Ishikawa (cell line): ENCODE results near the gene MUC2.

Source experiments
- EP300 ChIP-seq: IDR thresholded peaks from 2 replicates; pipeline ENCODE4 v1.6.1; 2012; ENCODE audit warnings: borderline replicate concordance
- FOXM1 ChIP-seq: IDR thresholded peaks from 2 replicates; pipeline ENCODE4 v1.6.1; 2012; ENCODE audit warnings: low read depth, borderline replicate concordance
- NFIC ChIP-seq: IDR thresholded peaks from 2 replicates; pipeline ENCODE4 v1.6.1; 2012
- RAD21 ChIP-seq: IDR thresholded peaks from 2 replicates; pipeline ENCODE4 v1.6.1; 2012; ENCODE audit warnings: low read depth
- TAF1 ChIP-seq: IDR thresholded peaks from 2 replicates; pipeline ENCODE4 v1.6.1; 2012; ENCODE audit warnings: low read depth, mild to moderate bottlenecking
- TCF12 ChIP-seq: IDR thresholded peaks from 2 replicates; pipeline ENCODE4 v1.6.1; 2012; ENCODE audit warnings: low read depth
- YY1 ChIP-seq: IDR thresholded peaks from 2 replicates; pipeline ENCODE4 v1.6.1; 2012; ENCODE audit warnings: low read depth
- ZBTB7A ChIP-seq: IDR thresholded peaks from 2 replicates; pipeline ENCODE4 v1.6.1; 2012; ENCODE audit warnings: low read depth
- TF ChIP-seq, protein P1 (sequence below): IDR thresholded peaks from 2 replicates; pipeline ENCODE4 v1.6.1; 2012
- TF ChIP-seq, protein P2 (sequence below): IDR thresholded peaks from 2 replicates; pipeline ENCODE4 v1.6.1; 2012; ENCODE audit warnings: low read depth, mild to moderate bottlenecking

DNA sequence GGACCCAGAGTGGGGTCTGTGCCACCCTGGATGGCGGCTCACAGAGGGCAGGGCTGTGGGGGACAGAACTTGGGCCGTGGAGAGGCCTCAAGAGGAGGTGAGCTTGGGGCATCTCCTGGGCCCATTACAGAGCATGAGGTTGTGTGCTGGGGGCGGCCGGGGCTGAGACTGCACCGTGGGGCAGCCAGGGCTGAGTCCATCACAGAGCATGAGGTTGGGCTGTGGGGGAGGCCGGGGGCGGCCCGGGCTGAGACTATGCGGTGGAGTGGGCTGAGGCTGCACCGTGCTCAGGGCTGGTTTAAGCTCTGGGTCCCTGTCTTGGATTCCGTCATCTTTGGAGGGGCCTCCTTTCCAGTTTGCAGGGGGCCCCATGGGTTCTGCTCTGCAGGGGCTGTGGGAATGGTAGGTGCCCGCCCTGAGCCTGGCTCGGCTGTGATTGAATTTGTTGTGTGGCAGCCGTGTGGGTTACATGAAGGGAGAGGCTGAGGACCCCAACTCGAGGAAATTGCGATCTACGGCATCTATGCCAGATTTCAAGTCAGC is 45.0 kb downstream of the MUC2 start:
- TF ChIP-seq, protein P1, sequence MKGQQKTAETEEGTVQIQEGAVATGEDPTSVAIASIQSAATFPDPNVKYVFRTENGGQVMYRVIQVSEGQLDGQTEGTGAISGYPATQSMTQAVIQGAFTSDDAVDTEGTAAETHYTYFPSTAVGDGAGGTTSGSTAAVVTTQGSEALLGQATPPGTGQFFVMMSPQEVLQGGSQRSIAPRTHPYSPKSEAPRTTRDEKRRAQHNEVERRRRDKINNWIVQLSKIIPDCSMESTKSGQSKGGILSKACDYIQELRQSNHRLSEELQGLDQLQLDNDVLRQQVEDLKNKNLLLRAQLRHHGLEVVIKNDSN: no peak
- TF ChIP-seq RAD21 (no peak), EP300 (no peak), NFIC (no peak), ZBTB7A (no peak), TAF1 (no peak), FOXM1 (no peak), TCF12 (no peak), YY1 (no peak)
- TF ChIP-seq, protein P2, sequence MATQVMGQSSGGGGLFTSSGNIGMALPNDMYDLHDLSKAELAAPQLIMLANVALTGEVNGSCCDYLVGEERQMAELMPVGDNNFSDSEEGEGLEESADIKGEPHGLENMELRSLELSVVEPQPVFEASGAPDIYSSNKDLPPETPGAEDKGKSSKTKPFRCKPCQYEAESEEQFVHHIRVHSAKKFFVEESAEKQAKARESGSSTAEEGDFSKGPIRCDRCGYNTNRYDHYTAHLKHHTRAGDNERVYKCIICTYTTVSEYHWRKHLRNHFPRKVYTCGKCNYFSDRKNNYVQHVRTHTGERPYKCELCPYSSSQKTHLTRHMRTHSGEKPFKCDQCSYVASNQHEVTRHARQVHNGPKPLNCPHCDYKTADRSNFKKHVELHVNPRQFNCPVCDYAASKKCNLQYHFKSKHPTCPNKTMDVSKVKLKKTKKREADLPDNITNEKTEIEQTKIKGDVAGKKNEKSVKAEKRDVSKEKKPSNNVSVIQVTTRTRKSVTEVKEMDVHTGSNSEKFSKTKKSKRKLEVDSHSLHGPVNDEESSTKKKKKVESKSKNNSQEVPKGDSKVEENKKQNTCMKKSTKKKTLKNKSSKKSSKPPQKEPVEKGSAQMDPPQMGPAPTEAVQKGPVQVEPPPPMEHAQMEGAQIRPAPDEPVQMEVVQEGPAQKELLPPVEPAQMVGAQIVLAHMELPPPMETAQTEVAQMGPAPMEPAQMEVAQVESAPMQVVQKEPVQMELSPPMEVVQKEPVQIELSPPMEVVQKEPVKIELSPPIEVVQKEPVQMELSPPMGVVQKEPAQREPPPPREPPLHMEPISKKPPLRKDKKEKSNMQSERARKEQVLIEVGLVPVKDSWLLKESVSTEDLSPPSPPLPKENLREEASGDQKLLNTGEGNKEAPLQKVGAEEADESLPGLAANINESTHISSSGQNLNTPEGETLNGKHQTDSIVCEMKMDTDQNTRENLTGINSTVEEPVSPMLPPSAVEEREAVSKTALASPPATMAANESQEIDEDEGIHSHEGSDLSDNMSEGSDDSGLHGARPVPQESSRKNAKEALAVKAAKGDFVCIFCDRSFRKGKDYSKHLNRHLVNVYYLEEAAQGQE: no peak
